ENCODE measurements around the gene POGK.
"Not testable (repeated sequence)": the region's sequence is repeated elsewhere in the genome, so short reads cannot be mapped to it uniquely, and the experiment has no call there.

The POGK gene

GRCh38 chr1:166838766-166839599 lies at the start of gene POGK:
POGK (plus strand) TSS chr1:166839475; CDS start chr1:166840957, 1,482 bp downstream.
- peak; percentile 84 to 92 for DNase-seq

- no peak for DNase-seq
These were observed 42.5 kb upstream of the POGK start for GRCh38 chr1:166796620-166797236.

- no peak for DNase-seq
These were observed 30.3 kb upstream of the POGK start for GRCh38 chr1:166808952-166809351.

GRCh38 chr1:166811691-166812090 lies 27.6 kb upstream of the POGK start:
- no peak for DNase-seq

GRCh38 chr1:166813508-166814223 lies 25.6 kb upstream of the POGK start:
- DNase-seq, result no peak

GRCh38 chr1:166814611-166815010 lies 24.7 kb upstream of the POGK start:
- no peak for DNase-seq

- no peak for DNase-seq
These were observed 19.3 kb upstream of the POGK start for GRCh38 chr1:166819974-166820373.

GRCh38 chr1:166822385-166822784 lies 16.9 kb upstream of the POGK start:
- no peak for DNase-seq

- no peak for DNase-seq
These were observed 11.8 kb upstream of the POGK start for GRCh38 chr1:166827426-166827825.

- not testable (repeated sequence) for DNase-seq
These were observed 9.5 kb upstream of the POGK start for GRCh38 chr1:166829762-166830161.

- no peak for DNase-seq
These were observed 2.5 kb upstream of the POGK start for GRCh38 chr1:166836733-166837132.

- DNase-seq, result peak; percentile 6 to 56
These were observed 479 bp downstream of the POGK start for GRCh38 chr1:166839600-166840308.

GRCh38 chr1:166840309-166841274 lies 1.3 kb downstream of the POGK start:
- no peak for DNase-seq

GRCh38 chr1:166843322-166843721 lies 4.0 kb downstream of the POGK start:
- no peak for DNase-seq

GRCh38 chr1:166843769-166844596 lies 4.7 kb downstream of the POGK start:
- no peak for DNase-seq

GRCh38 chr1:166844791-166845190 lies 5.5 kb downstream of the POGK start:
- DNase-seq, result no peak

- no peak for DNase-seq
These were observed 8.9 kb downstream of the POGK start for GRCh38 chr1:166848193-166848592.

GRCh38 chr1:166849135-166849534 lies 9.9 kb downstream of the POGK start:
- DNase-seq, result no peak

GRCh38 chr1:166852918-166853317 lies 13.6 kb downstream of the POGK start:
- no peak for DNase-seq

GRCh38 chr1:166855558-166855957 lies 16.3 kb downstream of the POGK start:
- no peak for DNase-seq

GRCh38 chr1:166857995-166858394 lies 18.7 kb downstream of the POGK start:
- no peak for DNase-seq
